ENCODE results near the gene SMYD5. TPM values are rescaled to one million over a fixed set of nuclear protein-coding genes. Genes with fewer than 3 reads are reported as not detected.

Gene SMYD5
- total RNA-seq, 1 experiment from 2014 or later: 31.5 TPM

Other genes with a start within 250 kb of the SMYD5 start
- gene SFXN5, start 142.5 kb upstream of the SMYD5 start, total RNA-seq (2014; rRNA removed; shearing (Covaris generic)): 10.2 and 11.0 TPM in 2 replicates
- gene RAB11FIP5, start 101.3 kb upstream of the SMYD5 start, total RNA-seq (2014; rRNA removed; shearing (Covaris generic)): 18.0 and 20.6 TPM in 2 replicates
- gene NOTO, start 11.7 kb upstream of the SMYD5 start, total RNA-seq (2014; rRNA removed; shearing (Covaris generic)): not detected in 2 replicates
- 21.5 and 30.8 TPM in 2 replicates for gene PRADC1, start 19.0 kb downstream of the SMYD5 start, total RNA-seq (2014; rRNA removed; shearing (Covaris generic))
- gene CCT7, start 20.1 kb downstream of the SMYD5 start, total RNA-seq (2014; rRNA removed; shearing (Covaris generic)): 695 and 763 TPM in 2 replicates
- gene FBXO41, start 70.2 kb downstream of the SMYD5 start, total RNA-seq (2014; rRNA removed; shearing (Covaris generic)): 0.98 and 1.3 TPM in 2 replicates
- gene EGR4, start 79.3 kb downstream of the SMYD5 start, total RNA-seq (2014; rRNA removed; shearing (Covaris generic)): not detected in 2 replicates
- 37.4 and 79.2 TPM in 2 replicates for gene ALMS1, start 171.6 kb downstream of the SMYD5 start, total RNA-seq (2014; rRNA removed; shearing (Covaris generic))

All from Daoy (cell line).